AG09319 (cell line): ENCODE measurements around the gene TULP4.
"Not testable (repeated sequence)": the region's sequence is repeated elsewhere in the genome, so short reads cannot be mapped to it uniquely, and the experiment has no call there.

Experiments
- DNase-seq: peaks from one replicate; pipeline ENCODE4 v3.0.0-alpha.2; 2010; ENCODE audit warnings: low read depth; ENCODE audit errors: extremely low read depth
- TF ChIP-seq, protein P1 (sequence below): IDR thresholded peaks from 2 replicates; pipeline ENCODE4 v1.5.1; 2011; ENCODE audit warnings: low read depth, mild to moderate bottlenecking, inconsistent platforms, low read length, moderate library complexity

Gene TULP4

DNA sequence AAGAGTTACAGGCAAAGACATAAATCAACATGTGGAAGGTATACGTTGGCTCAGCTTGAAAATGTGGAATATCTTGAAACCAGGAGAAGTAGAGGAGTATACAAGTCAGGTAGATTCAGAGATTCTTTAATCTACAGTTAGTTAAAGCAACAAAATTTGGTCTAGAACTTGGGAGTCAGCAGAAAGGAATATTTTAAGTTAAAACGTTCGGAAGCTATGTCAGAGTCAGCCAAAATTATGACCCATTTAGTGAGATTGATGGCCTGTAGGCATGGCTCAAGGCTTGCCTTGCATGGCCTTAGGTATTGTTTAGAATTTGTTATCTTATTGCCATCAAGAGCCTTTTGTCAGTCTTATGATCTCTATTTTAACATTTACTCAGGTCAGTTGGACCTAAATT is 153.5 kb downstream of the TULP4 start:
- TF ChIP-seq, protein P1, sequence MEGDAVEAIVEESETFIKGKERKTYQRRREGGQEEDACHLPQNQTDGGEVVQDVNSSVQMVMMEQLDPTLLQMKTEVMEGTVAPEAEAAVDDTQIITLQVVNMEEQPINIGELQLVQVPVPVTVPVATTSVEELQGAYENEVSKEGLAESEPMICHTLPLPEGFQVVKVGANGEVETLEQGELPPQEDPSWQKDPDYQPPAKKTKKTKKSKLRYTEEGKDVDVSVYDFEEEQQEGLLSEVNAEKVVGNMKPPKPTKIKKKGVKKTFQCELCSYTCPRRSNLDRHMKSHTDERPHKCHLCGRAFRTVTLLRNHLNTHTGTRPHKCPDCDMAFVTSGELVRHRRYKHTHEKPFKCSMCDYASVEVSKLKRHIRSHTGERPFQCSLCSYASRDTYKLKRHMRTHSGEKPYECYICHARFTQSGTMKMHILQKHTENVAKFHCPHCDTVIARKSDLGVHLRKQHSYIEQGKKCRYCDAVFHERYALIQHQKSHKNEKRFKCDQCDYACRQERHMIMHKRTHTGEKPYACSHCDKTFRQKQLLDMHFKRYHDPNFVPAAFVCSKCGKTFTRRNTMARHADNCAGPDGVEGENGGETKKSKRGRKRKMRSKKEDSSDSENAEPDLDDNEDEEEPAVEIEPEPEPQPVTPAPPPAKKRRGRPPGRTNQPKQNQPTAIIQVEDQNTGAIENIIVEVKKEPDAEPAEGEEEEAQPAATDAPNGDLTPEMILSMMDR, result no peak
- DNase-seq, result no peak

DNA sequence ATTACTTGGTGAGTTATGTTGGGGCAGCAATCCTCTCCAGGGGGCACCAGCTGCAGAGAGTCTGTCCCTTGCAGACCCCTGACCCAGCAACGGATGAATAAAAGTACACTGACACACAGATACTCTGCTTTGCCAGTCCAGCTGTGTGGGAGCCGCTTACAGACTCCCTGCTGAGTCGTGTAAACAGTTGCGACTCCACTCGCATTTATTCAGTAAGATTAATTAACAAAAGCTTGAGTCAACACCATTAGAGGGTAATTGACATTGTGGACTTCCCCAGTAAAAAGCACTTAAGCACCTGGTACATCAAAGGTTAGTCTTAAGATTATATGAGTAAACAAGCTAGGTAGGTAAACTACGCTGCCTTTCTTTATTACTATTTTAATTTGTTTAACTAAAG is 155.7 kb downstream of the TULP4 start:
- DNase-seq, result no peak
- TF ChIP-seq, protein P1, result no peak

DNA sequence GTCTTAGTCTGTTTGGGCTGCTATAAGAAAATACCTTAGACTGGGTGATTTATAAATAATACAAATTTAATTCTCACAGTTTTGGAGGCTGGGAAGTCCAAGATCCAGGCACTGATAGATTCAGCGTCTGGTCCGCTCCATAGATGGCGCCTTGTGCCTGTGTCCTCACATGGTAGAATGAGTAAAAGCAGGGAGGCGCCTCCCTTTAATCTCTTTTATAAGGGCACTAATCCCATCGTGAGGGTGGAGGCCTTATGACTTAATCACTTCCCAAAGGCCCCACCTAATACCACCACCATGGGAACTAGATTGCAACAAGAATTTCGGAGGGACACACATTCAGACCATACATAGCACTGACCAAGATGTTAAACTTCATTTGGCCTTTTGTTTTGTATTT is 156.4 kb downstream of the TULP4 start:
- no peak for DNase-seq

DNA sequence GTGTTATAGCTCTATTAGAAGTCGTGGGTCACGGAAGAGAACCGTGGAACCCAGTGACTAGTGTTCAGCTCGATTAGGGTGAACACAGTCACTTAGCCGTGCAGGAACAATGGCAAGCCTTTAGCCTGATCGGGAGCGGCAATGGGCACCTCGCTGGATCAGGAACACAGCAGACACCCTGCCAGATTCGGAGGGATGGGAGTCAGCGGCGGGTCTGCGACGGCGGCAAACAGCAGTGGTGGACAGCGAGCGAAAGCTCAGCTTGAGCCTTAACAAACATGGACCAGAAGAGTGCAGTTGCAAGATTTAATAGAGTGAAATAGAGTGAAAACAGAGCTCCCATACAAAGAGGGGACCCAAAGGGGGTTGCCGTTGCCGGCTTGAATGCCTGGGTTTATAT is 157.8 kb downstream of the TULP4 start:
- DNase-seq, result not testable (repeated sequence)

More for the DNA sequence above, 156.4 kb downstream of the TULP4 start:
- TF ChIP-seq, protein P1, result no peak

DNA sequence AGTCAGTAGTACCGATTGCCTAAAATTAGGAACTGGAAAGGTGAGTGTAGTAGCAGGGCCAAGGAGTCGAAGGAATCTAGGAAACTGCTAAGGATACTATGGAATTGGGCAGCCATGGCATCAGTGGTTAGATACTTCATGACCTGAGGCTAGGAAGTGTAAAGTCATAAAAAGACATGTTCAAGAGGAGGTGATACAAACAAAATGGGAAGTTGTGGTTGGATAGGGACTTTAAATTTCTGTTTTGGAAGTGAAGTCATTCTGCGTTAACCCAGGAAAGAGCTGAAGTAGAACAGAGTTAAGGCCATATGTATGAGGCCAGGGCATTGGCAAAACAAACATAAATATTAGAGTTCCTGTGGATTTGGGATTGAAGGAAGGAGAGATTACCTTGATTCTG is 159.1 kb downstream of the TULP4 start:
- DNase-seq, result no peak

DNA sequence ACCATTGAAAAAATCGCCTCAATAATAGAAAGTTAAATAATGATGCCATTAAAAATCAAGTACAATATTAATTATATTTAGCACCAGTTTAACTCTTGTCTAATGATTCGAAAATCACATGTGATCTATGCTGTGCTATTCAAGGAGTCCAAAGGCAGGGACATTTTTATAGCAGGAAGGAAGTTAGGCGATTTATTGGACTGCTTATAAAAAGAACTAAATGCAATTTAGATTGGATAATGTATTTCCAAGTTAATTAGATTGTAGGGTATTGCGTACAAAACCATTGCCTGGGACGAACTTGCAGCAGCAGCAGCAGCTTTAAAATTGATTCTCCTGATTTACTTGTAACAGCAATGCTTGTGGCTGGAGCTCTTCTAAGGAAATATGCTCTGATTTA is 160.2 kb downstream of the TULP4 start:
- no peak for DNase-seq
- TF ChIP-seq, protein P1, result no peak

More for the DNA sequence above, 159.1 kb downstream of the TULP4 start:
- TF ChIP-seq, protein P1, result no peak

DNA sequence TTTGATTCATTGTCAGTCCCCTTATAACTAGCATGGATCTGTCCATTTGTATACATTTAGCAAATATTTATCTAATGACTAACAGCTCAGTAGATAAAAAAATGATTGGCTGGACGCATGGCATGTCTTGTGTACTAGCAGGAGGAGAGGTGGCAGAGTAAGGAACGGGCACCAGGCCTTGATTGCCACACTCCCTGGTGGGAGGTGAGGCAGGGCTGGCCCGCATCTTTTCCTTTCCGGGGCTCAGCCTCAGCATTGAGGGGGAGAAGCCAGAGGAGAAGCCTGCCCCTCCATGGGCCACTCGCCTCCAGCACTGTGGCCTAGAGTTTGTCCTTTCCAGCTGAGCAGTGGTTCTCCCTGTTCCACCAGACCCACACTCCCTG is 162.7 kb downstream of the TULP4 start:
- no peak for DNase-seq
- TF ChIP-seq, protein P1, result no peak
